Measurements from ENCODE around the gene LRRC19. TPM values are rescaled to one million over a fixed set of nuclear protein-coding genes. Genes with fewer than 3 reads are reported as not detected.

The LRRC19 gene
- total and polyA plus RNA-seq, 2 experiments from 2014 or later: 0.21 TPM; not detected in 1

- TF ChIP-seq, protein P1, sequence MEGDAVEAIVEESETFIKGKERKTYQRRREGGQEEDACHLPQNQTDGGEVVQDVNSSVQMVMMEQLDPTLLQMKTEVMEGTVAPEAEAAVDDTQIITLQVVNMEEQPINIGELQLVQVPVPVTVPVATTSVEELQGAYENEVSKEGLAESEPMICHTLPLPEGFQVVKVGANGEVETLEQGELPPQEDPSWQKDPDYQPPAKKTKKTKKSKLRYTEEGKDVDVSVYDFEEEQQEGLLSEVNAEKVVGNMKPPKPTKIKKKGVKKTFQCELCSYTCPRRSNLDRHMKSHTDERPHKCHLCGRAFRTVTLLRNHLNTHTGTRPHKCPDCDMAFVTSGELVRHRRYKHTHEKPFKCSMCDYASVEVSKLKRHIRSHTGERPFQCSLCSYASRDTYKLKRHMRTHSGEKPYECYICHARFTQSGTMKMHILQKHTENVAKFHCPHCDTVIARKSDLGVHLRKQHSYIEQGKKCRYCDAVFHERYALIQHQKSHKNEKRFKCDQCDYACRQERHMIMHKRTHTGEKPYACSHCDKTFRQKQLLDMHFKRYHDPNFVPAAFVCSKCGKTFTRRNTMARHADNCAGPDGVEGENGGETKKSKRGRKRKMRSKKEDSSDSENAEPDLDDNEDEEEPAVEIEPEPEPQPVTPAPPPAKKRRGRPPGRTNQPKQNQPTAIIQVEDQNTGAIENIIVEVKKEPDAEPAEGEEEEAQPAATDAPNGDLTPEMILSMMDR (IDR thresholded peaks at IDR 0.05; ENCODE audit: low read depth, low read length): no peak
- Histone ChIP-seq H3K9me3 (ENCODE audit: low read depth) (no peaks in the 10 kb centered on the region), H3K4me3 (no peak overlapping the region), H3K4me1 (ENCODE audit: low read depth) (no peaks in the 10 kb centered on the region), H3K27me3 (no peaks in the 10 kb centered on the region), H3K27ac (no peak overlapping the region), H3K36me3 (peaks cover 14% of the 10 kb centered on the region)
- DNase-seq (ENCODE audit: low read depth in 1 of 2, low spot score in 1 of 2): no peak
Observed at GRCh38 chr9:27043176-27043575, 37.7 kb upstream of the LRRC19 start.

GRCh38 chr9:27042476-27042875 lies 37.0 kb upstream of the LRRC19 start:
- Histone ChIP-seq H3K4me3 (no peak overlapping the region), H3K36me3 (peaks cover 13% of the 10 kb centered on the region), H3K4me1 (ENCODE audit: low read depth) (no peaks in the 10 kb centered on the region), H3K27me3 (no peaks in the 10 kb centered on the region), H3K9me3 (ENCODE audit: low read depth) (no peaks in the 10 kb centered on the region), H3K27ac (no peak overlapping the region)
- TF ChIP-seq, protein P1 (IDR thresholded peaks at IDR 0.05; ENCODE audit: low read depth, low read length): no peak
- no peak for DNase-seq (ENCODE audit: low read depth in 1 of 2, low spot score in 1 of 2)

- H3K9me3 ChIP-seq (ENCODE audit: low read depth): no peaks in the 10 kb centered on the region
- peaks cover 6% of the 10 kb centered on the region for H3K36me3 ChIP-seq
- H3K27me3 ChIP-seq: no peaks in the 10 kb centered on the region
- DNase-seq (ENCODE audit: low read depth in 1 of 2, low spot score in 1 of 2): no peak
- H3K4me3 ChIP-seq: no peak overlapping the region
- no peak overlapping the region for H3K27ac ChIP-seq
- TF ChIP-seq, protein P1 (IDR thresholded peaks at IDR 0.05; ENCODE audit: low read depth, low read length): no peak
- H3K4me1 ChIP-seq (ENCODE audit: low read depth): no peaks in the 10 kb centered on the region
Observed at GRCh38 chr9:27041746-27042145, 36.3 kb upstream of the LRRC19 start.

DNA sequence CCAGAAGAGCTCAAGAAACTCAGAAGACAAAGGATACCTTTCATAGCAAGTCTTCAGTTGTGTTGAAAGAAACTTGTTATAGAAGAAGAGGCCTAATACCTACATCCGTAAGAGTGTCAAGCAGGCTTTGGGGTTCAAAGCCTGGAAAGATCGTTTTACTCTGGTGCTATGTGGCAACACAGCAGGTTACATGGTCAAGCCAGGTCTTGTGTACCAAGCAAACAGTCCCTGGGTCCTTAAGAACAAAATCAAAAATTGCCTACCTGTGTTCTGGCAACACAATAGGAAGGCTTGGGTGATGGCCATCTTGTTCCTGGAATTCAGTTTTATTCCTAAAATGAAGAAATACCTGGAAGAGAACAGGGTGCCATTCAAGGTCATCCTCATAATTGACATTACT lies 32.0 kb upstream of the LRRC19 start:
- Histone ChIP-seq H3K9me3 (ENCODE audit: low read depth) (no peaks in the 10 kb centered on the region), H3K4me3 (no peak overlapping the region), H3K27me3 (no peaks in the 10 kb centered on the region), H3K27ac (no peak overlapping the region), H3K36me3 (no peaks in the 10 kb centered on the region), H3K4me1 (ENCODE audit: low read depth) (no peaks in the 10 kb centered on the region)
- DNase-seq (ENCODE audit: low read depth in 1 of 2, low spot score in 1 of 2): no peak
- TF ChIP-seq, protein P1 (IDR thresholded peaks at IDR 0.05; ENCODE audit: low read depth, low read length): no peak

DNA sequence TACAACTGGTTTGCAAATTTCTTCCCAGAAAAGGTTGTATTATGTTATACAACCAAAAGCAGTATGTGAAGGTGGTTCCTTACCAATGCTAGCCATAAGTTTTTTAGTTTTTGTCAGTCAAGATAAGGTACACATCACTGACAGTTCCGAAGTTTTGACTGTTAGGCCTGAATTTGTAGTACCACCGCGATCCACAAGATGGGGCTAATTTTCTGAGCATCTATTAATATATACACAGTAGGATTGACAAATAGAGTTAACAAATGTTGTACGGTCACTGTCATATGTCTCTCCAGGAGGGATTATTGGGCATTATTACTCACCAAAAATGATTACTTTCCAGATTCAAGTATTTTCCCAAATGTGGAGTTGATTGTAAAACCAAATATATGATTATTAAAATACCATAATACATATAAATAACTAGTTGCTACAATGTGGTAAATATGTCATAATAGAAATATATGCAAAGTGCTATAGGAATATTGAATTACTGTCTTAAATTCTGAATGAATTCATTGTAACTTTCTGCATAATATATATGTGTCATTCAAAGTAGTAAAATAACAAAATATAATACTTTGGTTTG lies 28.4 kb upstream of the LRRC19 start:
- Histone ChIP-seq H3K9me3 (ENCODE audit: low read depth) (no peaks in the 10 kb centered on the region), H3K27ac (no peak overlapping the region), H3K27me3 (no peaks in the 10 kb centered on the region), H3K4me3 (no peak overlapping the region), H3K36me3 (peaks cover 4% of the 10 kb centered on the region), H3K4me1 (ENCODE audit: low read depth) (no peaks in the 10 kb centered on the region)
- peak; percentile 55 to 64 for DNase-seq (ENCODE audit: low read depth in 1 of 2, low spot score in 1 of 2)
- TF ChIP-seq, protein P1 (IDR thresholded peaks at IDR 0.05; ENCODE audit: low read depth, low read length): peak; percentile 81
